GM19193 (cell line): ENCODE measurements around the gene FGFR4.

Experiments used
- POLR2A ChIP-seq: IDR thresholded peaks from 4 replicates; pipeline ENCODE4 v1.6.1; 2011; ENCODE audit not compliant: insufficient read depth, insufficient read length; ENCODE audit errors: extremely low read depth

Gene FGFR4

GRCh38 chr5:177077335-177077734 is 9.4 kb upstream of the FGFR4 start:
- no peak for TF ChIP-seq POLR2A

DNA sequence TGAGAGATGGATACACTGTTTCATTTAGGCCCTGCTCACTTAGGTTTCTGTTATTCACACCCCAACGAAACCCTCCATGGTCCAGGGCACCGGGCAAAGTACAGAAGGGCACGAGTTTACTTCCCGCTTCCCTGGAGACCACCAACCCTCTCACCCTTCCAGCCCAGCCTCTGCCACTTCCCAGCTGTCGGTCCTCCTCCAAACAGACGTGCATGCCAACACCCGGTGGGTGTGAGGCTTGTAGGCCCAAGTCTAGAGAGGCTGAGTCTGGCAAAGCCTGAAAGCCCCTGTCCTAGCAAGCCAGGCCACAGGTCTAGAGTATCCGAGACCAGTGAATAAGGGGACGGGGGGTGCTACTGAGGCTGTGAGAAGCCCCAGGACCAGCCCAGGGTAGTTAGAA is 7.1 kb upstream of the FGFR4 start:
- TF ChIP-seq POLR2A: no peak

- TF ChIP-seq POLR2A: no peak
These were observed 6.5 kb upstream of the FGFR4 start for GRCh38 chr5:177080265-177080664.

DNA sequence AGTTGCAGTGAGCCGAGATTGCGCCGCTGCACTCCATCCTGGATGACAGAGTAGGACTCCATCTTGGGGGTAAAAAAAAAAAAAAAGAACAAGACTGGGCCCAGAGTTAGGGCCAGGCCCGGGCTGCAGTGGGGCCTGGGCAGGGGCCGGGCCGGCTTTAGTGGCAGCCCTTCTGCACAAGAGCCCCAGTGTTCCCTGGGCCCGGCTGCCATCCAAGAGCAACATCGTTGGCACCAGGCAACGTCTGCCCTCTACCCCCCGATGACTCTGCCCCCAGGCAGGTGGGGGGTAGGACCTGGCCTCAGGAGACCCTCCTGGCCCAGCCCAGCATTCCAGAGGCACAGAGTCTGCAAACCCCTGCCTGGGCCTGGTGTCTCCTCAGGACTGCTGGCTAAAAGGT is 4.9 kb upstream of the FGFR4 start:
- no peak for TF ChIP-seq POLR2A

- TF ChIP-seq POLR2A: no peak
These were observed 3.4 kb upstream of the FGFR4 start for GRCh38 chr5:177083357-177083756.

DNA sequence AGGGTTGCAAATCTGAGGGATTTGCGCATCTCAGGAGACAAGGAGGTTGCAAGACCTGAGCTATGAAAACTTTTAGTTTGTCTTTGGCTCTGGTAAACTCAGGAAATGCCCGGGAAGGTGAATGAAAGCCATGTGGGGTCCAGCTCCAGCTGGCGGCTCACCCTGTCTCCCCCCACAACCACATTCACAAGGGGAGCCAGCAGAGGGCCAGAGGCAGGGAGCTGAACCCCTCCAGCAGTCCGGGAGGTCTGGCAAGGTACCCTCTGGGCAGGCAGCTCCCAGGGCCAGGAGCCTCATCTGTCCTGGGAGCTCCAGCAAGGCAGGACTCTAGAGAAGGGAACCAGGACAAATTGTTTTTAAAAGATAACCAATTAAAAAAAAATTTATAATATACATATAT is 2.5 kb upstream of the FGFR4 start:
- TF ChIP-seq POLR2A: no peak

DNA sequence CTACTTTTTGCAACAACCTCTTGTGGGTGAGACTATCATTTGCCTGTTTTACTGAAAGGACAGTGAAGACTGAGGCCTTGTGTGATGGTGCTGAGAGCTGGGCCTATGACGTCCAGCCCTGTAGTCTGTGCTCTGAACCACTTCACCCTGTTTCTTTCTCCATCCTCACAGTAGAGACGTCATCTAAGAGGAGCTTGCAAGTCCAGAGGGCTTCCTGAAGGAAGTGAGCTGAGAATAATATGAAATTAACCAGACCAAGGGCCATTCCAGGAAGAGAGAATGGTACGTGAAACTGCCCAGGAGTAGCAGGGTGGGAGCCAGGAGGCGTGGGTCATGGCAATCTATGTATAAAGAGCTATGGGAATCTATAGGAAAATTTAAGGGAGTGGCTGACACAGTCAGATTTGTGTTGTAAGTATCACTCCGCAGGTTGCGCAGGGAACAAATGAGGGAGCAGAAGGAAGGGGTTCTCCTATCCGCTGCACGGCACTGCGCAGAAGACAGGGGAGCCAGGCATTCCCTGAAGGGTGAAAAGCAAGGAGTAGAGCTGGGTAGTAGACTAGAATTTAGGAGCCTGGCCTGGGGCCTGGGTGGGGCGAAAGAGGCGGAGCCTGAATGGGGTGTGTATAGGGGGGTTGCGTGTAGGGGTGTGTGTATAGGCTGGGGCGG is 596 bp upstream of the FGFR4 start:
- TF ChIP-seq POLR2A: no peak

GRCh38 chr5:177087398-177088005 is 787 bp downstream of the FGFR4 start:
- no peak for TF ChIP-seq POLR2A

DNA sequence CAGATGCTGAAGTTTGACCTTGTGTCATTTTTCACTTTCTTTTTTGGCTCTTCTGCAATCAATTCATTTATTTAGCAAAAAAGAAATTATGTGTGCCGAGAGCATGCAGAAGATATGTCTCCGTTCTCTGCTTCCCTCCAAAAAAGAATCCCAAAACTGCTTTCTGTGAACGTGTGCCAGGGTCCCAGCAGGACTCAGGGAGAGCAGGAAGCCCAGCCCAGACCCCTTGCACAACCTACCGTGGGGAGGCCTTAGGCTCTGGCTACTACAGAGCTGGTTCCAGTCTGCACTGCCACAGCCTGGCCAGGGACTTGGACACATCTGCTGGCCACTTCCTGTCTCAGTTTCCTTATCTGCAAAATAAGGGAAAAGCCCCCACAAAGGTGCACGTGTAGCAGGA is 2.4 kb downstream of the FGFR4 start:
- no peak for TF ChIP-seq POLR2A

DNA sequence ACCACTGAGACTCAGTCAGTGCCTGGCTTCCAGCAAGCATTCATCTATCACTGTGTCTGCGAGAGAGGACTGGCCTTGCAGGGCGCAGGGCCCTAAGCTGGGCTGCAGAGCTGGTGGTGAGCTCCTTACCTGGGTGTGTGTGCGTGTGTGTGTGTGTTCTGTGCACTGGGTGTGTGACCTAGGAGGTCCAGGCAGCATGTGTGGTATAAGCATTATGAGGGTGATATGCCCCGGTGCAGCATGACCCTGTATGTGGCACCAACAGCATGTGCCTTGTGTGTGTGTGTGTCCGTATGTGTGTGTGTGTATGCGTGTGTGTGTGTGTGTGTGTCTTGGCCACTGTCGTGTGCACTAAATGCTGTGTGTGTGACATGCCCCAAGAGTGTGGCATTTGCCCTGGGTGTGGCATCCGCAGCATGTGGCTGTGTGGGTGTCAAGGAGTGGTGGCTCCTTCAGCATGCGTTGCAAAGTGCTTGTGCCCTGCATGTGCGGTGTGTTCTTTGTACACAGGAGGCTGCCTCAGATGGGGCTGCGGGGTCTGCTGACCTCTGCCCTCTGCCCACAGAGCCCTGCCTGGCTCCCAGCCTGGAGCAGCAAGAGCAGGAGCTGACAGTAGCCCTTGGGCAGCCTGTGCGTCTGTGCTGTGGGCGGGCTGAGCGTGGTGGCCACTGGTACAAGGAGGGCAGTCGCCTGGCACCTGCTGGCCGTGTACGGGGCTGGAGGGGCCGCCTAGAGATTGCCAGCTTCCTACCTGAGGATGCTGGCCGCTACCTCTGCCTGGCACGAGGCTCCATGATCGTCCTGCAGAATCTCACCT is 3.3 kb downstream of the FGFR4 start:
- no peak for TF ChIP-seq POLR2A

GRCh38 chr5:177090813-177091212 is 4.1 kb downstream of the FGFR4 start:
- no peak for TF ChIP-seq POLR2A

DNA sequence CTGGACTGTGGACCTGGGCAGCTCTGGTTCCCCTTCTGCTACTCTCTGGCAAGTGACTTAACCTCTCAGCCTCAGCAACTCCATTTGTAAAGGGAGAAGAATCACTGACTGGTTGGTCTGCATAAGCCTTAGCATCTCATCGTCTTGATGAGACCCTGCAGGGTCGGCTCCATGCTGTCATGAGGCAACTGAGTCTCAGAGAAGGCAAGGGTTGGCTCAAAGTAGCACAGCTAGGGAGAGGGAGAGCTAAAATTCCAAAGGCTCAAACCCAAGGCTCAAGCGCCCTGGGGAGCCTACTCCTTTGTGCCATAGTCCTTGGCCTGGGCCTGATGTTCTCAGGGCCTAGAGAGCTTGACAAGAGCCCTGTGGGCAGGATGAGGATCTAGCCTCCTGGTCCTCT is 4.5 kb downstream of the FGFR4 start:
- no peak for TF ChIP-seq POLR2A

DNA sequence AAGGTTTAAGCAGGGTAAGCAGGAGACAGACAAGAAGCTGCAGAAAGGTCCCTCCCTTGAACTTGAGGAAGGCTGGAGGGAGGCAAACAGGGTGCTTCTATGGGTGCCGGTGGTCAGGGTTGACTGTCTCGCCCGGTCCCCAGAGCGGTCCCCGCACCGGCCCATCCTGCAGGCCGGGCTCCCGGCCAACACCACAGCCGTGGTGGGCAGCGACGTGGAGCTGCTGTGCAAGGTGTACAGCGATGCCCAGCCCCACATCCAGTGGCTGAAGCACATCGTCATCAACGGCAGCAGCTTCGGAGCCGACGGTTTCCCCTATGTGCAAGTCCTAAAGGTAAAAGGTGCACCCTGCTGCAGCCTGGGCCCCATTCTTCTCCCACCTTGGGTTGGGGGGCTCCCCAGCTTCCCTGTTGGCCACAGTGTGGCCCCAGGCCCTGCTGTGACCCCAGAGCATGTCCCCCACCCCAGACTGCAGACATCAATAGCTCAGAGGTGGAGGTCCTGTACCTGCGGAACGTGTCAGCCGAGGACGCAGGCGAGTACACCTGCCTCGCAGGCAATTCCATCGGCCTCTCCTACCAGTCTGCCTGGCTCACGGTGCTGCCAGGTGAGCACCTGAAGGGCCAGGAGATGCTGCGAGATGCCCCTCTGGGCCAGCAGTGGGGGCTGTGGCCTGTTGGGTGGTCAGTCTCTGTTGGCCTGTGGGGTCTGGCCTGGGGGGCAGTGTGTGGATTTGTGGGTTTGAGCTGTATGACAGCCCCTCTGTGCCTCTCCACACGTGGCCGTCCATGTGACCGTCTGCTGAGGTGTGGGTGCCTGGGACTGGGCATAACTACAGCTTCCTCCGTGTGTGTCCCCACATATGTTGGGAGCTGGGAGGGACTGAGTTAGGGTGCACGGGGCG is 5.7 kb downstream of the FGFR4 start:
- no peak for TF ChIP-seq POLR2A

- TF ChIP-seq POLR2A: no peak
These were observed 6.5 kb downstream of the FGFR4 start for GRCh38 chr5:177093082-177093712.
